GM19468 (cell line): ENCODE data around the gene DNASE2B.

Experiments used
- ATAC-seq: cut with Tn5 transposase; IDR thresholded peaks from one replicate; pipeline ENCODE4 v1.9.1; 2021; ENCODE audit warnings: mild to moderate bottlenecking, moderate library complexity, moderate number of reproducible peaks; ENCODE audit not compliant: unreplicated experiment; ENCODE audit errors: extremely low read depth

Gene DNASE2B

DNA sequence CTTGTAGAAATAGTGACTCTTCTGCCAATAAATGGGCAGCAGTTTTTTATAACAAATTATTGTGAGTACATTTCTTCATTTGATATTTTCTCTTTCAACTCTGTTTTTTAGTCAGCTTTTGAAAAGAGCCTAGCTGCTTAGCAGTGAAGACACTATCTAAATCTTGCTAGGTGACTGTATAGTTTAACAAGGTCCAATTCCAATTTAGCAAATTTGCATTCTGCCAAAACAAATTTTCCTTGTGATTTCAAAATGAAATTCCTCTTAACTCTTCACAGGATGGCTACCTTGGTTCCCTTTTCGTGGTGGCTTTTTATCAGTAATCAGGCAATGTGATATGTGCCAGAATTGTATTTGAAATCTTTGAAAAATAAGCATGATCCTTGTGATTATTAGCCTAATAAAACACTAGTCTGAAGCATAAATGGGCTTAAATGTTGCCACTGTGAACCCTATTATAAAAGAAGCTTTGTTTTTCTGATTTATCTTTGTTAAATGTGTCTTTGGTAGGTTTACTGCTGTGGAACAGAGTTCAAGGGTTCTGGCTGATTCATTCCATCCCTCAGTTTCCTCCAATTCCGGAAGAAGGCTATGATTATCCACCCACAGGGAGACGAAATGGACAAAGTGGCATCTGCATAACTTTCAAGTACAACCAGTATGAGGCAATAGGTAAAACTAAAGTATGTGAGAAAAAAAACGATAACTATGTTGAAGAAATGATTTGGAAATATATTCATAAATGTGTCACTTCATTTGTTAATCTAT lies 12.2 kb downstream of the DNASE2B start:
- no peak for ATAC-seq

GRCh38 chr1:84412316-84412942 lies 14.1 kb downstream of the DNASE2B start:
- no peak for ATAC-seq

DNA sequence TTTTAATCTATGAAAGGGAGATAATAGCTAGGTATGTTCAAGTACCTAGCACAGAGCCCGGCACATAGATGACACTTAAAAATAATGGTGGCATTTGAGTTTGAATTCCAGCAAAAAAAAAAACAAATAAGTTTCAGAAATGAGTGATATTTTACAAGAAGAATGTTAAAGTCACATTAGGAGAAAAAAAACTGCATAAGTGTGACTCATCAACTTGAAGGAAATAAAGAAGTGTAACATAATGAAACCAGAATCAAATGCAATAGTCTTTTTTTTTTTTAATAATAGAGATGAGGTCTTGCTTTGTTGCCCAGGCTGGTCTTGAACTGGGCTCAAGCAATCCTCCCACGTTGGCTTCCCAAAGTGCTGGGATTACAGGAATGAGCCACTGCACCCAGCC lies 17.1 kb downstream of the DNASE2B start:
- ATAC-seq = no peak

GRCh38 chr1:84422909-84423308 lies 24.6 kb downstream of the DNASE2B start:
- ATAC-seq = no peak

- no peak for ATAC-seq
Observed at GRCh38 chr1:84424513-84425149, 26.3 kb downstream of the DNASE2B start.

DNA sequence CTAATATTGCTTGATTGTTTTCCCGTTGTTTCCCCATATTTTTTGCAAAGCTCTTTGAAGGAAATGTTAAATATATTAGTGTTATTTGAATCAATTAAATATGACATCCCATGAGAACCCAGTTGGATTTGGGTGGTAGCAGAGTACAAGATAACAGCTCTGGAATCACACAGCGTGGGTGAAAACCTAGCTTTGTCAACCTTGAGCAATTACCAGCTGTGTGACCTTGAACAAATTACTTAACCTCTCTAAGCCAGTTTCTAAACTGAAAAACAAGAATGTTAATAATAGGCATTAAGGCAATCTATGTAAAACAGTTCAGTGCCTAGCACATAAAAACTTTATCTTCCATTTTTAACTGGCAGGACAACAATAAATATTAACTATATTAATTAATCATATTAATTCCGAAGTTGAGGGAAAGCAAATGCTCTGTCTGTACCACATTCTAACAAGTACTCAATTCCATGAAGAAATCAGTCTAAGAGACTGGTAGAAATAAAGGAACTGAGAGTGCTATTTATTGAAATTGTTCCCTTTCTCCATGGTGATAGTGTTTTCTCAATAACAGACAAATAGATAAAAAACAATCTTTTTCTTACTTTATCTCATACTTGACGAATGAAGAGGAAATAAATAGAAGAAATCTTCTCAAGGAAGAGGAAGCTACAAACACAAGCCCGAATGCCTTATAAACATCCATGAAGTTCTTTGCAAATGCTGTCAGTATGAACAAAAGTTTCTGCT lies 27.0 kb downstream of the DNASE2B start:
- no peak for ATAC-seq

- ATAC-seq = no peak
Observed at GRCh38 chr1:84426376-84426775, 28.1 kb downstream of the DNASE2B start.

DNA sequence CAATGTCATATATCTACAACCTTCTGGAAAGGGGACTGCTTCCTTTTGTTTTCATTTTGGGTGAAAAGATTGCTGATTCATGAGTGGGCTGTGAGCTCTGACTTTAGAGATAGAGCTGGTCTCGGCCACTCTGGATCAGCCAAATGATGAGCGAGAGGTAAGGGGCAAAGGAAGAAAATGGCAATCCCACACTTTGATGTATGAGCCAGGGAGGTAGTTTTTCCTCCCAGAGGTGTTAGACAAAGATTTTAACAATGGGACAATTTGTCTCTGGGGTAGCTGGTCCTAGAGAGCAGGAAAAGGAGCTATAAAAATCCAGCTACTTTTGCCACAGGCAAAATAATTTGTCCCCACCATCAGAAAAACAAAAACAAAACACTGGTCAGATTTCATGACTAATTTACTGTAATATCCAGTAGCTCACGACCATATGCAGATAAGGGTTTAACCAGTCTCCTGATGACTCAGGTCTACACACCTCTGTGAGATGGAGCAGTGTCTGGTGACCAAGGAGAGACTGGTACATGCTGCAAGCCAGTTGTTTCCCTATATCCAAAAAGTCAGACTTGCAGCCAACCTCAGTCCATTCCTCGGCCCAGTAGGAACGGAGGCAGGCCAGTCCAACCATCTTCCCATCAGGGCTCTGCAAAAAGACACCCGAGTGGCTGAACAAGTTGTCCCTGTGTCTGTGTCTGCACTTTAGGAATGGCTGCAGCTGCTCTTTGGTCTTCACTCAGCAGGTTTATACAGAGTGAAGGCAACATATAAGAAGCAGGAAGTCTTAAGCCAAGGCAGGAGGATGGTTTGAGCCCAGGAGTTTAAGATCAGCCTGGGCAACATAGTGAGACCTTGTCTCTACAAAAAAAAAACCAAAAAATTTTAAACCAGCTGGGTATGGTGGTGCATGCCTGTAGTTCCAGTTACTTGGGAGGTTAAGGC lies 29.2 kb downstream of the DNASE2B start:
- no peak for ATAC-seq

DNA sequence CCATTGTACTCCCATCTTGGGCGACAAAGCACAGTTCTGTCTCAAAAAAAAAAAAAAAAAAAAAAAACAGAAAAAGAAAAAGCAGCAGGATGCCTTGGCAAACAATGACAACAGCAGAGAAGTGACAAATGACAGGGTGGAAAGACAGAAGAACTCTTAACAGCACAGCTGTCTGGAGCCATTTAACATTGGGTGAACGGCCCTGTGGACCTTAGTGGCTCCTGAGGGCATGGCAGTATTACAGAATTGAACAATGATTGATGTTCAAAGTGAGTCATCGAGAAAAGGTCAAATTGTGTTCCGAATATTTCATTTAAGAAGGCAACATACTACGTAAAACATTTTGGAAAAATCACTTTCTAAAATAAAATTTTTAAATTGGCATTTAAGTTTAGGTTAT lies 30.0 kb downstream of the DNASE2B start:
- ATAC-seq = no peak

DNA sequence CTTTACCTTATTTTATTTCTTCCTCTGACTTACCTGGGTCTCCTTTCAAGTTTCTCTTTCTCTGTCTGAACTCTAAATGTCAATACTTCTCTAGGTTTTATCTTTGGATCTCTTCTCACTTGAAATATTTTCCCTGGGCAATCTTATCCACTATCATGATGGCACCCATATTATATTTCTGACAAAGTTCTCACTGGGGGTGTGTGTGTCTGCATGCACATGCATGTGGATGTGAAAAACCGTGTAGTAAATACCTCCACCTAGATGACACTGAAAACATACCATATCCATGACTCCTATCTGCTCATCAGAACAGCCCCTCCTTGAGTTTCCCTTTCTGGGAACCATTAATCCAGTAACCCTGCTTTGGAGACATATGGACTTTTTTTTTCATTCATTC lies 30.9 kb downstream of the DNASE2B start:
- ATAC-seq = no peak

DNA sequence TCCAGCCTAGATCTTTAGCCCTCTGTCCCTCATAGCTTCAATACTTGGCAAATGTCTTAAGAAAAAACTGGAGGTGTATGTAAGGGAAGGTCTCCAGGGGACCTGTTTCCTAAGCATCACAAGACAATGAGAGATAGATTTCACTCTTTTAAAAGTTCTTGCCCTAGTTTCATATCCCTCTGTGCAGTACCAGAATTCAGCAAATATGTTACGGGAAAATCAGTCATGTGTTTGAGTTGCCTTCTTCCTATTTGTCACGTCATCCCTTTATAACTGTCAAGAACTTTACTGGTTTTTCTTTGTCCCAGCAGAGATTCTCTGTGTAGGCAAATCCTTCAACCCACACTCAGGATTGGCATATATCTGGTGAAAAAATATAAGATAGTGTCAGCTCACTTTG lies 32.3 kb downstream of the DNASE2B start:
- ATAC-seq = no peak

GRCh38 chr1:84433258-84434080 lies 35.2 kb downstream of the DNASE2B start:
- no peak for ATAC-seq

GRCh38 chr1:84434081-84434769 lies 35.9 kb downstream of the DNASE2B start:
- no peak for ATAC-seq

DNA sequence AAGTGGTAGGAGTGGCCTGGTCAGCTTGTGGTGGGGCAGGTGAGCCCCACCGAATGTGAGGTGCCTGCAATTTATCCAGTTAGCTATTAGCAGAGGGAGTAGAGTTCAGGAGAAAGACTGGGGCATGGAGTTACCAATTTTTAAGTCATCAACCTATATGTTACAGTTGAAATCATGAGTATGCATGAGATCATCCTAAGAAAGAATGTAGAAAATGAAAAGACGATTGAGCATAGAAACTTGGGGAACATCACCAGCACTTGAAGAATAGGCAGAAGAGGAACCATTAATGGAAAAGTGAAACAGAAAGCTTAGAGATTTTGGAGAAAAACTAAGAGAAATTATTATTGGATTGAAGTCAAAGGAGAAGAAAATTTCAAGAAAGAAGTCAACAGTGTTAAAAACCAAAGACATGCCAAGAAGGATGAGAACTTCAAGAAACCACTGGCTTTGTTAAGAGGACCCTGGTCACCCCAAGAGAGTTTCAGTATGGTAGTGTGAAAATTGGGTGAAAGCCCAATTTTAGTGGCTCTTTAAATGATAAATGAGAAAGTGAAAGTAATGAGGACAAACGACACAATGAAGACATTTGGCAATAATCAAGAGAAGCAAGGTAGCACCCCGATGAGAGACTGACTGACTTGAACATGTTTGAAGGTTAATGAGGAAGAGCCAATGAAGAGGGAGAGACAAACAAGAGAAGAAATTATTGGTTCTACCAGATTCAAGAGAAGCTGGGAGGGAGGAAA lies 36.7 kb downstream of the DNASE2B start:
- no peak for ATAC-seq

DNA sequence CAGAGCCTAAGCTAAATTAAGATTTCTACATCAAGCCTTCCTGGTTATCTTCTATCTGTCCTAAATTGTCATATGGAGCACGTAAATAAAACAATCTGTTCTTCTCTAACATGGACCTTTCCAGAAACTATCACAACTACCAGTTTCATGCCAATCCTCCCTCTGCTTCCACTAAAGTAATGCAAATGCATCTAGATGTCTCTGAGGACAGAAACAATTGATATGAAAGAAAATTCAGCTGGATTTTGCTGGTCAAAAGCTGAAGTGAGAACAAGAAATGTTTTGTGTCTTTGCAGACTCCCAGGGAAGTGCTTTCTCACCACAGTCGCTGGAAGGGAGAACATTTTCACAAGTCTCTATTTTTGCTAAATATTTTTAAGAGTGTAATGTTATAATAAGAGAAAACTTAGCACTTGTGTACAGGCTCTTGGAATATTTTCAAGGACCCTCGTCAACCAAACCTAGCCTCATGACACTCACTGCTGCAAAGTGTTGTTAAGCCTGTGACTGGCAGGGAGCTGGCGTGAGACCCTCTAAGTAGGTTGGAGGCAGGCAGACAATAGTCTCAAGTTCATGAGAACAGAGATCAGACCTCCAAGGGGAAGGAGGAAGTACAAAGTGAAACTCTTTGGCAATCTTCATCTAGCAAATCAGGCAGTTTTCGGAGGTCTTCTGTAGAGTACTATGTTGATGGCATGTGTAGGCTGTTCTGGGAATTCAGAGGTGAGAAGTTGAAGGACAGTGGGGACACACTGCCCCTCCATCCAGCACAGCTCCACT lies 38.8 kb downstream of the DNASE2B start:
- no peak for ATAC-seq

DNA sequence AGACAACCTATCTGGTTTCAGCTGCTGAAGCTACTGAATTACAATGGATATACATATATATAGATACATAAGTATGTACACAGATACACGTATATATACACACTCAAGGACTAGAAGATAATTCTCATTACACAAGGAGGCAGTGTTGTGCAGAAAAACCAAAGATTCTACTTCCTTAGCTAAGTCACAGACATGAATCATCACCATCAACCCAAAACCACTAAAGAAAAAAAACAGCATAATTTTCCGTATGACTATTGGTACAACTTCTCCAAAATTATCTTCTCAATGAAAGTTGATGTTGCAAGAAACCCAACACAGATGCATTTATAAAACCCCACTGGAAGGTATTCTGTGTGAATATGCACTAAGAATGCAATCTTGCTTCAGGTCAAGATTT lies 44.0 kb downstream of the DNASE2B start:
- peak; percentile 86 for ATAC-seq
